Measurements from ENCODE around the gene HYLS1. TPM values are rescaled to one million over a fixed set of nuclear protein-coding genes. Genes with fewer than 3 reads are reported as not detected.
"Not testable (repeated sequence)": the region's sequence is repeated elsewhere in the genome, so short reads cannot be mapped to it uniquely, and the experiment has no call there.

The HYLS1 gene, protein sequence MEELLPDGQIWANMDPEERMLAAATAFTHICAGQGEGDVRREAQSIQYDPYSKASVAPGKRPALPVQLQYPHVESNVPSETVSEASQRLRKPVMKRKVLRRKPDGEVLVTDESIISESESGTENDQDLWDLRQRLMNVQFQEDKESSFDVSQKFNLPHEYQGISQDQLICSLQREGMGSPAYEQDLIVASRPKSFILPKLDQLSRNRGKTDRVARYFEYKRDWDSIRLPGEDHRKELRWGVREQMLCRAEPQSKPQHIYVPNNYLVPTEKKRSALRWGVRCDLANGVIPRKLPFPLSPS
- 1 to 10 TPM; 8.1 to 8.2 TPM for total RNA-seq
- polyA plus RNA-seq = 1 to 10 TPM; 8.9 to 9.6 TPM

- peaks cover 20 to 45% (median 30%) of the 10 kb centered on the region in 4 donors for H3K4me1 Mint-ChIP-seq
- peak within 1 kb of the TSS; percentile 89 to 99 (median 94) for H3K4me3 Mint-ChIP-seq
- Histone ChIP-seq H3K4me1 (ENCODE audit: insufficient read depth, low read length) (peaks cover 33% of the 10 kb centered on the region), H3K27ac (ENCODE audit: low read depth, low read length) (peak within 1 kb of the TSS; percentile 79), H3K9me3 (ENCODE audit: control insufficient read depth in 1 of 2, low read length in 2 of 2) (no peaks in the 10 kb centered on the region), H3K27me3 (ENCODE audit: insufficient read depth, low read length) (no peaks in the 10 kb centered on the region), H3K36me3 (ENCODE audit: insufficient read depth, low read length) (no peaks in the 10 kb centered on the region), H3K4me3 (ENCODE audit: low read length in 2 of 2) (peak within 1 kb of the TSS; percentile 67 to 73)
- CTCF ChIA-PET (ENCODE audit: partially characterized antibody) = interaction anchor here (0.8 to 2.3 kb wide), 17 partner anchors 9 to 1011 kb away, joined by 3 to 11 read pairs (median 4); partner anchors contain the start of genes CHEK1, EI24, PUS3 and STT3A
- peaks cover 0 to 6% of the 10 kb centered on the region in 2 donors for H3K27me3 Mint-ChIP-seq
- DNase-seq = peak; percentile 96 to 99 (median 96)
- H3K9me3 Mint-ChIP-seq = peaks cover 0 to 4% (median 0%) of the 10 kb centered on the region in 8 donors
- H3K36me3 Mint-ChIP-seq = peaks cover 4 to 19% of the 10 kb centered on the region in 2 donors
- POLR2A ChIA-PET (ENCODE audit: partially characterized antibody) = interaction anchor here (0.6 to 2.6 kb wide), 19 partner anchors 9 to 934 kb away, joined by 3 to 52 read pairs (median 4); partner anchors contain the start of genes CCDC15, CDON, CHEK1 and DCPS
- peak within 1 kb of the TSS; percentile 96 to 99 (median 98) for H3K27ac Mint-ChIP-seq
- intact Hi-C loops (cut with micrococcal nuclease) = loop anchor here (1.0 to 5.0 kb wide), 10 partner anchors 16 to 1141 kb away; partner anchors contain the start of genes CCDC15, CDON, CHEK1 and EI24
Measured at GRCh38 chr11:125887373-125888324, at the start of gene HYLS1. TSS of gene HYLS1 (plus strand) at chr11:125887668. CDS start at chr11:125899369, 11,701 bp downstream.

GRCh38 chr11:125842321-125842948, 45.0 kb upstream of the HYLS1 start:
- Mint-ChIP-seq H3K9me3 (peaks cover 6 to 34% (median 26%) of the 10 kb centered on the region in 8 donors), H3K36me3 (peaks cover 2 to 16% of the 10 kb centered on the region in 2 donors), H3K27ac (no peak overlapping the region), H3K4me1 (no peaks in the 10 kb centered on the region), H3K4me3 (no peak overlapping the region), H3K27me3 (peaks cover 14 to 19% of the 10 kb centered on the region in 2 donors)
- H3K27ac ChIP-seq (ENCODE audit: low read depth, low read length) = no peak overlapping the region
- ChIA-PET POLR2A (ENCODE audit: partially characterized antibody) (no interaction called here), CTCF (ENCODE audit: partially characterized antibody) (no interaction called here)
- DNase-seq = no peak
- H3K4me1 ChIP-seq (ENCODE audit: insufficient read depth, low read length) = no peaks in the 10 kb centered on the region
- intact Hi-C loops (cut with micrococcal nuclease) = no loop called here
- no peak overlapping the region for H3K4me3 ChIP-seq (ENCODE audit: low read length in 2 of 2)
- H3K27me3 ChIP-seq (ENCODE audit: insufficient read depth, low read length) = no peaks in the 10 kb centered on the region
- H3K9me3 ChIP-seq (ENCODE audit: control insufficient read depth in 1 of 2, low read length in 2 of 2) = peaks cover 0 to 8% of the 10 kb centered on the region in 2 donors
- no peaks in the 10 kb centered on the region for H3K36me3 ChIP-seq (ENCODE audit: insufficient read depth, low read length)

- Histone ChIP-seq H3K4me3 (ENCODE audit: low read length in 2 of 2) (no peak overlapping the region), H3K36me3 (ENCODE audit: insufficient read depth, low read length) (no peaks in the 10 kb centered on the region), H3K27ac (ENCODE audit: low read depth, low read length) (no peak overlapping the region), H3K9me3 (ENCODE audit: control insufficient read depth in 1 of 2, low read length in 2 of 2) (peaks cover 0 to 8% of the 10 kb centered on the region in 2 donors), H3K4me1 (ENCODE audit: insufficient read depth, low read length) (no peaks in the 10 kb centered on the region), H3K27me3 (ENCODE audit: insufficient read depth, low read length) (no peaks in the 10 kb centered on the region)
- no peak overlapping the region for H3K27ac Mint-ChIP-seq
- DNase-seq = no peak
- CTCF ChIA-PET (ENCODE audit: partially characterized antibody) = no interaction called here
- no peaks in the 10 kb centered on the region for H3K4me1 Mint-ChIP-seq
- H3K27me3 Mint-ChIP-seq = peaks cover 12 to 13% of the 10 kb centered on the region in 2 donors
- H3K36me3 Mint-ChIP-seq = peaks cover 3 to 16% of the 10 kb centered on the region in 2 donors
- no peak overlapping the region for H3K4me3 Mint-ChIP-seq
- intact Hi-C loops (cut with micrococcal nuclease) = no loop called here
- peaks cover 8 to 41% (median 33%) of the 10 kb centered on the region in 8 donors for H3K9me3 Mint-ChIP-seq
- POLR2A ChIA-PET (ENCODE audit: partially characterized antibody) = no interaction called here
Measured at GRCh38 chr11:125846188-125846587, 41.3 kb upstream of the HYLS1 start.

DNA sequence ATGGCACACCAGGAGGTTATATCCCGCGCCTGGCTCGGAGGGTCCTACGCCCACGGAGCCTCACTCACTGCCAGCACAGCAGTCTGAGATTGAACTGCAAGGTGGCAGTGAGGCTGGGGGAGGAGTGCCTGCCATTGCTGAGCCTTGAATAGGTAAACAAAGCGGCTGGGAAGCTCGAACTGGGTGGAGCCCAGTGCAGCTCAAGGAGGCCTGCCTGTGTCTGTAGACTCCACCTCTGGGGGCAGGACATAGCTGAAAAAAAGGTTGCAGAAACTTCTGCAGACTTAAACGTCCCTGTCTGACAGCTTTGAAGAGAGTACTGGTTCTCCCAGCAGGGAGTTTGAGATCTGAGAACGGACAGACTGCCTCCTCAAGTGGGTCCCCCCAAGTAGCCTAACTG, 29.8 kb upstream of the HYLS1 start:
- Mint-ChIP-seq H3K27me3 (peaks cover 12 to 18% of the 10 kb centered on the region in 2 donors), H3K9me3 (peaks cover 0 to 21% (median 14%) of the 10 kb centered on the region in 8 donors)
- H3K27me3 ChIP-seq (ENCODE audit: insufficient read depth, low read length); H3K27ac Mint-ChIP-seq; H3K4me3 Mint-ChIP-seq; H3K4me1 Mint-ChIP-seq; DNase-seq; CTCF ChIA-PET (ENCODE audit: partially characterized antibody); intact Hi-C loops (cut with micrococcal nuclease); POLR2A ChIA-PET (ENCODE audit: partially characterized antibody); H3K36me3 ChIP-seq (ENCODE audit: insufficient read depth, low read length); H3K36me3 Mint-ChIP-seq; H3K4me3 ChIP-seq (ENCODE audit: low read length in 2 of 2); H3K27ac ChIP-seq (ENCODE audit: low read depth, low read length); H3K4me1 ChIP-seq (ENCODE audit: insufficient read depth, low read length); H3K9me3 ChIP-seq (ENCODE audit: control insufficient read depth in 1 of 2, low read length in 2 of 2): not testable (repeated sequence)

GRCh38 chr11:125862786-125863185, 24.7 kb upstream of the HYLS1 start:
- H3K27me3 ChIP-seq (ENCODE audit: insufficient read depth, low read length); H3K36me3 ChIP-seq (ENCODE audit: insufficient read depth, low read length); H3K27ac Mint-ChIP-seq; CTCF ChIA-PET (ENCODE audit: partially characterized antibody); H3K27me3 Mint-ChIP-seq; H3K4me1 Mint-ChIP-seq; H3K36me3 Mint-ChIP-seq; H3K4me3 ChIP-seq (ENCODE audit: low read length in 2 of 2); H3K9me3 ChIP-seq (ENCODE audit: control insufficient read depth in 1 of 2, low read length in 2 of 2); H3K27ac ChIP-seq (ENCODE audit: low read depth, low read length); POLR2A ChIA-PET (ENCODE audit: partially characterized antibody); DNase-seq; H3K4me1 ChIP-seq (ENCODE audit: insufficient read depth, low read length); H3K4me3 Mint-ChIP-seq; intact Hi-C loops (cut with micrococcal nuclease): not testable (repeated sequence)
- peaks cover 0 to 14% (median 4%) of the 10 kb centered on the region in 8 donors for H3K9me3 Mint-ChIP-seq

DNA sequence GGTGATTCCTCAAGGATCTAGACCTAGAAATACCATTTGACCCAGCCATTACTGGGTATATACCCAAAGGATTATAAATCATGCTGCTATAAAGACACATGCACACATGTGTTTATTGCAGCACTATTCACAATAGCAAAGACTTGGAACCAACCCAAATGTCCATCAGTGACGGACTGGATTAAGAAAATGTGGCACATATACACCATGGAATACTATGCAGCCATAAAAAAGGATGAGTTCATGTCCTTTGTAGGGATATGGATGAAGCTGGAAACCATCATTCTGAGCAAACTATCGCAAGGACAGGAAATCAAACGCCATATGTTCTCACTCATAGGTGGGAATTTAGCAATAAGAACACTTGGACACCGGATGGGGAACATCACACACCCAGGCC, 22.1 kb upstream of the HYLS1 start:
- H3K9me3 ChIP-seq (ENCODE audit: control insufficient read depth in 1 of 2, low read length in 2 of 2); H3K27me3 ChIP-seq (ENCODE audit: insufficient read depth, low read length); DNase-seq; H3K27ac Mint-ChIP-seq; H3K36me3 Mint-ChIP-seq; intact Hi-C loops (cut with micrococcal nuclease); H3K4me1 Mint-ChIP-seq; H3K9me3 Mint-ChIP-seq; H3K4me3 Mint-ChIP-seq; H3K36me3 ChIP-seq (ENCODE audit: insufficient read depth, low read length); POLR2A ChIA-PET (ENCODE audit: partially characterized antibody); H3K4me3 ChIP-seq (ENCODE audit: low read length in 2 of 2); CTCF ChIA-PET (ENCODE audit: partially characterized antibody); H3K27me3 Mint-ChIP-seq; H3K27ac ChIP-seq (ENCODE audit: low read depth, low read length); H3K4me1 ChIP-seq (ENCODE audit: insufficient read depth, low read length): not testable (repeated sequence)

- Histone ChIP-seq H3K27ac (ENCODE audit: low read depth, low read length) (no peak overlapping the region), H3K4me3 (ENCODE audit: low read length in 2 of 2) (no peak overlapping the region), H3K4me1 (ENCODE audit: insufficient read depth, low read length) (no peaks in the 10 kb centered on the region), H3K9me3 (ENCODE audit: control insufficient read depth in 1 of 2, low read length in 2 of 2) (no peaks in the 10 kb centered on the region), H3K27me3 (ENCODE audit: insufficient read depth, low read length) (no peaks in the 10 kb centered on the region), H3K36me3 (ENCODE audit: insufficient read depth, low read length) (no peaks in the 10 kb centered on the region)
- ChIA-PET POLR2A (ENCODE audit: partially characterized antibody) (no interaction called here), CTCF (ENCODE audit: partially characterized antibody) (no interaction called here)
- Mint-ChIP-seq H3K27me3 (peaks cover 1 to 2% of the 10 kb centered on the region in 2 donors), H3K9me3 (peaks cover 0 to 10% (median under 1%) of the 10 kb centered on the region in 8 donors), H3K27ac (no peak overlapping the region), H3K4me1 (peaks cover 0 to 2% (median under 1%) of the 10 kb centered on the region in 4 donors), H3K4me3 (no peak overlapping the region), H3K36me3 (no peaks in the 10 kb centered on the region)
- no peak for DNase-seq
- intact Hi-C loops (cut with micrococcal nuclease) = no loop called here
Measured at GRCh38 chr11:125869521-125869920, 17.9 kb upstream of the HYLS1 start.

Data from CD4-positive, alpha-beta memory T cell (primary cell).